Measurements from ENCODE around the gene ZNF776.
"Not testable (repeated sequence)": the region's sequence is repeated elsewhere in the genome, so short reads cannot be mapped to it uniquely, and the experiment has no call there.

Gene ZNF776

GRCh38 chr19:57746580-57747471 lies at the start of gene ZNF776:
TSS of gene ZNF776 (plus strand) at chr19:57746815. CDS start at chr19:57747059, 244 bp downstream.
- Histone ChIP-seq H3K36me3 (peaks cover 38% of the 10 kb centered on the region), H3K4me3 (peak within 1 kb of the TSS; percentile 97), H4K20me1 (peaks cover 16% of the 10 kb centered on the region; the same call in 1 of the 2 replicates), H3K9ac (peak within 1 kb of the TSS; percentile 96), H3K4me2 (peak within 1 kb of the TSS; percentile 98), H3K27ac (peak within 1 kb of the TSS; percentile 89), H3K9me3 (peaks cover 15% of the 10 kb centered on the region; the same call in 1 of the 2 replicates), H3K27me3 (no peaks in the 10 kb centered on the region), H3K4me1 (peaks cover 23% of the 10 kb centered on the region)
- TF ChIP-seq Cebpa-rat (IDR thresholded peaks at IDR 0.05) = no peak

GRCh38 chr19:57701625-57702024 lies 45.0 kb upstream of the ZNF776 start:
- peaks cover 56% of the 10 kb centered on the region for H3K9me3 ChIP-seq
- no peak overlapping the region for H3K9ac ChIP-seq
- no peak overlapping the region for H3K27ac ChIP-seq
- H3K36me3 ChIP-seq = peaks cover 68% of the 10 kb centered on the region
- H3K4me3 ChIP-seq = no peak overlapping the region
- peaks cover 10% of the 10 kb centered on the region for H3K27me3 ChIP-seq
- H3K4me1 ChIP-seq = no peaks in the 10 kb centered on the region
- peaks cover 10% of the 10 kb centered on the region for H4K20me1 ChIP-seq
- TF ChIP-seq Cebpa-rat (IDR thresholded peaks at IDR 0.05) = no peak
- H3K4me2 ChIP-seq = no peak overlapping the region

- Histone ChIP-seq H3K36me3 (peaks cover 69% of the 10 kb centered on the region), H3K9ac (no peak overlapping the region), H3K4me1 (no peaks in the 10 kb centered on the region), H3K27ac (no peak overlapping the region), H3K9me3 (peaks cover 59% of the 10 kb centered on the region), H3K4me3 (no peak overlapping the region), H3K27me3 (peaks cover 44% of the 10 kb centered on the region), H4K20me1 (peaks cover 43% of the 10 kb centered on the region), H3K4me2 (no peak overlapping the region)
- TF ChIP-seq Cebpa-rat (IDR thresholded peaks at IDR 0.05) = no peak
These were observed 40.3 kb upstream of the ZNF776 start for GRCh38 chr19:57706346-57706745.

GRCh38 chr19:57708641-57709361 lies 37.8 kb upstream of the ZNF776 start, which contains the start of gene ZNF154:
TSS of gene ZNF154 (minus strand) at chr19:57709204. CDS start at chr19:57708971, 233 bp downstream.
- Histone ChIP-seq H3K4me2 (no peak within 1 kb of the TSS), H3K9ac (no peak within 1 kb of the TSS), H3K4me3 (peak within 1 kb of the TSS; percentile 18; the same call in 1 of the 2 replicates), H4K20me1 (peaks cover 43% of the 10 kb centered on the region), H3K9me3 (peaks cover 41% of the 10 kb centered on the region), H3K27ac (no peak within 1 kb of the TSS), H3K27me3 (peaks cover 44% of the 10 kb centered on the region), H3K36me3 (peaks cover 58% of the 10 kb centered on the region), H3K4me1 (no peaks in the 10 kb centered on the region)
- no peak for TF ChIP-seq Cebpa-rat (IDR thresholded peaks at IDR 0.05)

- H3K27ac ChIP-seq = no peak overlapping the region
- H3K4me1 ChIP-seq = no peaks in the 10 kb centered on the region
- peaks cover 48% of the 10 kb centered on the region for H3K9me3 ChIP-seq
- H3K27me3 ChIP-seq = peaks cover 44% of the 10 kb centered on the region
- H3K36me3 ChIP-seq = peaks cover 58% of the 10 kb centered on the region
- 0 out of 2 replicates have a peak overlapping the region, but pooled peaks have one; percentile 18 for H3K4me3 ChIP-seq
- TF ChIP-seq Cebpa-rat (IDR thresholded peaks at IDR 0.05) = no peak
- H4K20me1 ChIP-seq = peaks cover 43% of the 10 kb centered on the region
- H3K9ac ChIP-seq = no peak overlapping the region
- H3K4me2 ChIP-seq = no peak overlapping the region
These were observed 37.0 kb upstream of the ZNF776 start for GRCh38 chr19:57709616-57710015.

- Histone ChIP-seq H3K27ac (no peak overlapping the region), H3K9me3 (peaks cover 39% of the 10 kb centered on the region), H3K4me2 (no peak overlapping the region), H3K27me3 (peaks cover 28% of the 10 kb centered on the region), H3K36me3 (peaks cover 67% of the 10 kb centered on the region), H3K4me1 (no peaks in the 10 kb centered on the region), H3K9ac (no peak overlapping the region), H4K20me1 (peaks cover 34% of the 10 kb centered on the region), H3K4me3 (no peak overlapping the region)
- TF ChIP-seq Cebpa-rat (IDR thresholded peaks at IDR 0.05) = no peak
These were observed 34.4 kb upstream of the ZNF776 start for GRCh38 chr19:57712222-57712621.

- Histone ChIP-seq H3K4me1 (no peaks in the 10 kb centered on the region), H3K4me2 (no peak overlapping the region), H4K20me1 (no peaks in the 10 kb centered on the region), H3K27me3 (no peaks in the 10 kb centered on the region), H3K27ac (no peak overlapping the region), H3K36me3 (peaks cover 87% of the 10 kb centered on the region), H3K9me3 (peaks cover 68% of the 10 kb centered on the region), H3K4me3 (no peak overlapping the region), H3K9ac (no peak overlapping the region)
- no peak for TF ChIP-seq Cebpa-rat (IDR thresholded peaks at IDR 0.05)
These were observed 27.2 kb upstream of the ZNF776 start for GRCh38 chr19:57719424-57719823.

- H3K4me1 ChIP-seq = no peaks in the 10 kb centered on the region
- H3K4me3 ChIP-seq = 0 out of 2 replicates have a peak overlapping the region, but pooled peaks have one; percentile 18
- no peaks in the 10 kb centered on the region for H3K27me3 ChIP-seq
- no peak overlapping the region for H3K27ac ChIP-seq
- H3K9me3 ChIP-seq = peaks cover 65% of the 10 kb centered on the region
- no peak overlapping the region for H3K4me2 ChIP-seq
- H4K20me1 ChIP-seq = no peaks in the 10 kb centered on the region
- H3K36me3 ChIP-seq = peaks cover 86% of the 10 kb centered on the region
- H3K9ac ChIP-seq = no peak overlapping the region
- no peak for TF ChIP-seq Cebpa-rat (IDR thresholded peaks at IDR 0.05)
These were observed 26.6 kb upstream of the ZNF776 start for GRCh38 chr19:57719901-57720519.

- TF ChIP-seq Cebpa-rat (IDR thresholded peaks at IDR 0.05) = no peak
- H3K27ac ChIP-seq = no peak overlapping the region
- no peak overlapping the region for H3K4me2 ChIP-seq
- H3K9ac ChIP-seq = no peak overlapping the region
- H4K20me1 ChIP-seq = no peaks in the 10 kb centered on the region
- H3K4me3 ChIP-seq = no peak overlapping the region
- H3K27me3 ChIP-seq = no peaks in the 10 kb centered on the region
- H3K9me3 ChIP-seq = peaks cover 72% of the 10 kb centered on the region
- no peaks in the 10 kb centered on the region for H3K4me1 ChIP-seq
- H3K36me3 ChIP-seq = peaks cover 87% of the 10 kb centered on the region
These were observed 25.7 kb upstream of the ZNF776 start for GRCh38 chr19:57720878-57721277.

- not testable (repeated sequence) for H3K4me3 ChIP-seq, H3K27me3 ChIP-seq, H3K4me2 ChIP-seq, H3K27ac ChIP-seq, H4K20me1 ChIP-seq, H3K9me3 ChIP-seq, H3K9ac ChIP-seq, H3K4me1 ChIP-seq, H3K36me3 ChIP-seq
These were observed 8.3 kb upstream of the ZNF776 start for GRCh38 chr19:57738320-57738719.

- not testable (repeated sequence) for H3K9me3 ChIP-seq
These were observed 7.8 kb upstream of the ZNF776 start for GRCh38 chr19:57738770-57739169.

More at GRCh38 chr19:57738770-57739169, 7.8 kb upstream of the ZNF776 start:
- H3K9ac ChIP-seq, H3K36me3 ChIP-seq, H3K4me2 ChIP-seq, H3K4me3 ChIP-seq, H3K4me1 ChIP-seq, H3K27me3 ChIP-seq, H4K20me1 ChIP-seq, H3K27ac ChIP-seq: not testable (repeated sequence)

Measured in BLaER1 (cell line).